ELR (cell line): ENCODE measurements around the gene HMCN1.
"Not testable (repeated sequence)": the region's sequence is repeated elsewhere in the genome, so short reads cannot be mapped to it uniquely, and the experiment has no call there.

Experiments
- DNase-seq: peaks from one replicate; pipeline ENCODE4 v3.0.0-alpha.2; 2015; ENCODE audit warnings: low read depth

The HMCN1 gene

GRCh38 chr1:186152620-186153239 lies 418.5 kb downstream of the HMCN1 start:
- peak; percentile 93 for DNase-seq

GRCh38 chr1:186154651-186155050 lies 420.5 kb downstream of the HMCN1 start:
- DNase-seq: no peak

GRCh38 chr1:186155594-186155993 lies 421.4 kb downstream of the HMCN1 start:
- DNase-seq: peak; percentile 84

GRCh38 chr1:186162895-186163294 lies 428.7 kb downstream of the HMCN1 start:
- DNase-seq: not testable (repeated sequence)

GRCh38 chr1:186164773-186165172 lies 430.6 kb downstream of the HMCN1 start:
- DNase-seq: no peak

- peak; percentile 21 for DNase-seq
Measured at GRCh38 chr1:186165303-186165702, 431.1 kb downstream of the HMCN1 start.

GRCh38 chr1:186167096-186167668 lies 433.0 kb downstream of the HMCN1 start:
- no peak for DNase-seq

- DNase-seq: no peak
Measured at GRCh38 chr1:186175588-186175987, 441.4 kb downstream of the HMCN1 start.

- DNase-seq: no peak
Measured at GRCh38 chr1:186178426-186179043, 444.3 kb downstream of the HMCN1 start.

GRCh38 chr1:186179231-186179630 lies 445.0 kb downstream of the HMCN1 start:
- no peak for DNase-seq

- DNase-seq: peak; percentile 94
Measured at GRCh38 chr1:186183219-186183618, 449.0 kb downstream of the HMCN1 start.

- peak; percentile 53 for DNase-seq
Measured at GRCh38 chr1:186183970-186184628, 449.9 kb downstream of the HMCN1 start.

GRCh38 chr1:186186251-186186650 lies 452.1 kb downstream of the HMCN1 start:
- not testable (repeated sequence) for DNase-seq

- peak; percentile 79 for DNase-seq
Measured at GRCh38 chr1:186187601-186188000, 453.4 kb downstream of the HMCN1 start.

- DNase-seq: peak; percentile 97
Measured at GRCh38 chr1:186188004-186188539, 453.9 kb downstream of the HMCN1 start.

GRCh38 chr1:186188736-186189135 lies 454.5 kb downstream of the HMCN1 start:
- peak; percentile 67 for DNase-seq

GRCh38 chr1:186189156-186189555 lies 455.0 kb downstream of the HMCN1 start:
- DNase-seq: no peak

- DNase-seq: no peak
Measured at GRCh38 chr1:186191511-186191910, 457.3 kb downstream of the HMCN1 start.

- no peak for DNase-seq
Measured at GRCh38 chr1:186193224-186193623, 459.0 kb downstream of the HMCN1 start.

- DNase-seq: peak; percentile 16
Measured at GRCh38 chr1:186194107-186194756, 460.0 kb downstream of the HMCN1 start.

GRCh38 chr1:186195377-186195931 lies 461.3 kb downstream of the HMCN1 start:
- peak; percentile 20 for DNase-seq

GRCh38 chr1:186202271-186202764 lies 468.1 kb downstream of the HMCN1 start:
- DNase-seq: no peak
